CD4-positive, alpha-beta T cell (primary cell): ENCODE measurements around the gene KRT40. TPM values are rescaled to one million over a fixed set of nuclear protein-coding genes. Genes with fewer than 3 reads are reported as not detected.
A peak's percentile ranks its signal among the peaks of the same experiment; 100 is the strongest.

Experiments
- ATAC-seq: fragments of 200-7000 bp; cut with Tn5 transposase; one replicate; pipeline ENCODE4 v1.10.0; 2022; ENCODE audit warnings: mild to moderate bottlenecking; ENCODE audit not compliant: poor library complexity
- CTCF ChIA-PET: fragments of 350-600 bp; sonication (Branson Sonifier 250); formaldehyde crosslinking; loops from one replicate; lab custom pipeline; 2021; ENCODE audit warnings: antibody characterized with exemption, inconsistent platforms; lab: Charles Lee
- POLR2A ChIA-PET: fragments of 350-600 bp; sonication (Branson Sonifier 250); formaldehyde crosslinking; loops from one replicate; lab custom pipeline; 2021; ENCODE audit warnings: antibody characterized with exemption, inconsistent platforms; lab: Charles Lee
- DNase-seq, 14 experiments: peaks; one replicate each; pipeline ENCODE4 v3.0.0-alpha.2; 2013 to 2020; ENCODE audit warnings: mixed read lengths in 2 of 14
- H3K27ac ChIP-seq, 2 donors: one replicate each; pipeline versions ENCODE4 v1.5.1 to v1.7.0; 2013; ENCODE audit warnings: low read length in 2 of 2, low read depth in 1 of 2, mild to moderate bottlenecking in 1 of 2
- H3K27me3 ChIP-seq, 2 experiments: 1 replicate in 1 of 2; 2 replicates in 1 of 2; pipeline versions ENCODE4 v1.6.1 to v1.7.0; 2013; ENCODE audit warnings: low read length in 2 of 2, control low read depth in 1 of 2, mild to moderate bottlenecking in 1 of 2, moderate library complexity in 1 of 2; ENCODE audit not compliant: insufficient read depth in 2 of 2, control insufficient read depth in 1 of 2
- H3K36me3 ChIP-seq: one replicate; pipeline ENCODE4 v1.6.1; 2013; ENCODE audit warnings: low read length, control low read depth; ENCODE audit not compliant: insufficient read depth
- H3K4me1 ChIP-seq: one replicate; pipeline ENCODE4 v1.6.1; 2013; ENCODE audit warnings: low read length, control low read depth; ENCODE audit not compliant: insufficient read depth
- H3K4me3 ChIP-seq: one replicate; pipeline ENCODE4 v1.5.1; 2013; ENCODE audit warnings: mild to moderate bottlenecking, low read length, moderate library complexity
- H3K9me3 ChIP-seq, 2 experiments: 1 replicate in 1 of 2; 2 replicates in 1 of 2; pipeline versions ENCODE4 v1.6.1 to v1.7.0; 2013; ENCODE audit warnings: low read length in 2 of 2, mild to moderate bottlenecking in 2 of 2, control low read depth in 1 of 2, moderate library complexity in 1 of 2; ENCODE audit not compliant: control insufficient read depth in 1 of 2, insufficient read depth in 1 of 2
- H3K27ac Mint-ChIP-seq: one replicate; pipeline ENCODE4 v1.8.0; 2020; ENCODE audit warnings: mixed read lengths
- H3K27me3 Mint-ChIP-seq: one replicate; pipeline ENCODE4 v1.8.0; 2021; ENCODE audit warnings: mixed read lengths
- H3K36me3 Mint-ChIP-seq: one replicate; pipeline ENCODE4 v1.8.0; 2021; ENCODE audit warnings: low read depth, mixed read lengths
- H3K4me1 Mint-ChIP-seq: one replicate; pipeline ENCODE4 v1.8.0; 2021; ENCODE audit warnings: low read depth, mixed read lengths
- H3K4me3 Mint-ChIP-seq: one replicate; pipeline ENCODE4 v1.8.0; 2020; ENCODE audit warnings: mild to moderate bottlenecking, mixed read lengths
- H3K9me3 Mint-ChIP-seq: one replicate; pipeline ENCODE4 v1.8.0; 2020; ENCODE audit warnings: mixed read lengths
- intact Hi-C, 2 experiments: fragments of 100-400 bp; cut with DNase I in 1 of 2; cut with micrococcal nuclease in 1 of 2; formaldehyde crosslinking; loops; one replicate each; pipeline versions ENCODE4 v1.15.1 to v1.9.0; 2023 to 2025; cut with DNase I, micrococcal nuclease
- total RNA-seq, 174 experiments: library from RNA in 2 of 174; stranded (reverse) in 2 of 174; gene quantifications; one replicate each; pipeline ENCODE4 v1.2.3 and lab custom pipeline; 2021 to 2026
- TF ChIP-seq, protein P1 (sequence below): fragments of 200-600 bp; IDR thresholded peaks from one replicate; pipeline ENCODE4 v1.8.0; 2022; ENCODE audit warnings: antibody characterized with exemption, mild to moderate bottlenecking

KRT40 gene
- total RNA-seq, 2 experiments from 2014 or later, result not detected

DNA sequence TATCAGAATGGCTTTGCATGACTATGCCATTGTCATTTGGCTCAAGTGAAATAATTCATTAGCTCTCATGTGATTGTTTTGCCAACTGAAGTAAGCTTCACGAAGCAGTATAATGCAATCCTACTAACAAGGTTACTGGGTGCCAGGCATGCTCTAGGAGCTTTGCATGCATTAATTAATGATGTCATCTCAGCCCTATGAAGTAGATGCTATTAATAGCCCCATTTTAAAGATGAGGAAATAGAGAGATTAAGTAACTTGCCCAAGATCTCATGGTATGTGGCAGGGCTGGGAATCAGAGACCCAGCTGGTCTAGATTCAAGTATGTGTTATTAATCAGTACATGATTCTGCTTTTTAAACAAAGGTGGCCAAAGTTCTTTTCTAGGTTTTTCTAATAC lies 31.5 kb downstream of the KRT40 start:
- no peak overlapping the region for H3K4me3 Mint-ChIP-seq
- H3K4me1 Mint-ChIP-seq, result no peaks in the 10 kb centered on the region
- H3K27me3 Mint-ChIP-seq, result peaks cover 80% of the 10 kb centered on the region
- Histone ChIP-seq H3K36me3 (no peaks in the 10 kb centered on the region), H3K27me3 (peaks cover 5 to 23% of the 10 kb centered on the region in 2 experiments), H3K27ac (no peak overlapping the region), H3K4me1 (no peaks in the 10 kb centered on the region), H3K9me3 (no peaks in the 10 kb centered on the region), H3K4me3 (no peak overlapping the region)
- TF ChIP-seq, protein P1, sequence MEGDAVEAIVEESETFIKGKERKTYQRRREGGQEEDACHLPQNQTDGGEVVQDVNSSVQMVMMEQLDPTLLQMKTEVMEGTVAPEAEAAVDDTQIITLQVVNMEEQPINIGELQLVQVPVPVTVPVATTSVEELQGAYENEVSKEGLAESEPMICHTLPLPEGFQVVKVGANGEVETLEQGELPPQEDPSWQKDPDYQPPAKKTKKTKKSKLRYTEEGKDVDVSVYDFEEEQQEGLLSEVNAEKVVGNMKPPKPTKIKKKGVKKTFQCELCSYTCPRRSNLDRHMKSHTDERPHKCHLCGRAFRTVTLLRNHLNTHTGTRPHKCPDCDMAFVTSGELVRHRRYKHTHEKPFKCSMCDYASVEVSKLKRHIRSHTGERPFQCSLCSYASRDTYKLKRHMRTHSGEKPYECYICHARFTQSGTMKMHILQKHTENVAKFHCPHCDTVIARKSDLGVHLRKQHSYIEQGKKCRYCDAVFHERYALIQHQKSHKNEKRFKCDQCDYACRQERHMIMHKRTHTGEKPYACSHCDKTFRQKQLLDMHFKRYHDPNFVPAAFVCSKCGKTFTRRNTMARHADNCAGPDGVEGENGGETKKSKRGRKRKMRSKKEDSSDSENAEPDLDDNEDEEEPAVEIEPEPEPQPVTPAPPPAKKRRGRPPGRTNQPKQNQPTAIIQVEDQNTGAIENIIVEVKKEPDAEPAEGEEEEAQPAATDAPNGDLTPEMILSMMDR, result no peak
- H3K27ac Mint-ChIP-seq, result no peak overlapping the region
- no peaks in the 10 kb centered on the region for H3K9me3 Mint-ChIP-seq
- POLR2A ChIA-PET, result no interaction called here
- no peaks in the 10 kb centered on the region for H3K36me3 Mint-ChIP-seq
- DNase-seq (peak in 1 of 14 experiments; percentile 23), ATAC-seq (no peak)
- intact Hi-C loops, result no loop called here
- CTCF ChIA-PET, result no interaction called here

GRCh38 chr17:40952154-40952553 lies 32.0 kb downstream of the KRT40 start:
- TF ChIP-seq, protein P1, result no peak
- no peaks in the 10 kb centered on the region for H3K36me3 ChIP-seq
- H3K4me3 Mint-ChIP-seq, result no peak overlapping the region
- H3K27ac Mint-ChIP-seq, result no peak overlapping the region
- ChIA-PET POLR2A (no interaction called here), CTCF (no interaction called here)
- no peaks in the 10 kb centered on the region for H3K4me1 ChIP-seq
- no peak overlapping the region for H3K27ac ChIP-seq
- intact Hi-C loops, result no loop called here
- DNase-seq (no peak), ATAC-seq (no peak)
- no peaks in the 10 kb centered on the region for H3K9me3 ChIP-seq
- no peaks in the 10 kb centered on the region for H3K4me1 Mint-ChIP-seq
- H3K9me3 Mint-ChIP-seq, result no peaks in the 10 kb centered on the region
- H3K27me3 ChIP-seq, result peaks cover 7 to 26% of the 10 kb centered on the region in 2 experiments
- no peaks in the 10 kb centered on the region for H3K36me3 Mint-ChIP-seq
- no peak overlapping the region for H3K4me3 ChIP-seq
- H3K27me3 Mint-ChIP-seq, result peaks cover 83% of the 10 kb centered on the region

GRCh38 chr17:40951011-40951622 lies 33.0 kb downstream of the KRT40 start:
- Mint-ChIP-seq H3K27me3 (peaks cover 86% of the 10 kb centered on the region), H3K36me3 (no peaks in the 10 kb centered on the region), H3K27ac (no peak overlapping the region), H3K9me3 (no peaks in the 10 kb centered on the region), H3K4me1 (no peaks in the 10 kb centered on the region), H3K4me3 (no peak overlapping the region)
- ChIA-PET CTCF (no interaction called here), POLR2A (no interaction called here)
- no peaks in the 10 kb centered on the region for H3K4me1 ChIP-seq
- TF ChIP-seq, protein P1, result no peak
- H3K36me3 ChIP-seq, result no peaks in the 10 kb centered on the region
- peaks cover 9 to 33% of the 10 kb centered on the region in 2 experiments for H3K27me3 ChIP-seq
- intact Hi-C loops, result no loop called here
- H3K4me3 ChIP-seq, result no peak overlapping the region
- H3K27ac ChIP-seq, result no peak overlapping the region
- DNase-seq, result no peak
- no peaks in the 10 kb centered on the region for H3K9me3 ChIP-seq
- no peak for ATAC-seq
